ENCODE data around the gene ARHGAP19. TPM values are rescaled to one million over a fixed set of nuclear protein-coding genes. Genes with fewer than 3 reads are reported as not detected.

Gene ARHGAP19
- polyA plus RNA-seq, 3 donors = 33.5 to 35.4 (median 33.9) TPM

DNA sequence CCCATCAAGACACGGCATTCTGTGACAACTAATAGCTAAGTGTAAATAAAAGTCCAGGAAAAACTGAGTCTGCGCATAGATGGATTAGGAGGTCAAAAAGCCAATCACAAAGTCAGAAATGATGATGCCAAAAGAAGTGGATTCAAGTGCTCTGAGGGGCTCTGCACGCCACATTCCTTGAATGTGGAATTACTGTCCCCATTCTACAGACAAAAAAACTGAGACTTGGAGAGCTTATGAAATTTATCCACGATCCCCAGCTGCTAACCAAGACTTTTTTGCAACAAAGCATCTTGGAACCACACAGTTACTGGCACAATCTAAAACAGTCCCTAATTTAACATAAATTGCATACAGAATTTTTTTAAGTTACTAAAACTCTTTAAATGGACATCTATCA, 57.1 kb downstream of the ARHGAP19 start:
- DNase-seq (ENCODE audit: low read depth in 3 of 3, low spot score in 2 of 3) = no peak

GRCh38 chr10:97234400-97234799, 58.0 kb downstream of the ARHGAP19 start:
- DNase-seq (ENCODE audit: low read depth in 3 of 3, low spot score in 2 of 3) = peak in 1 of 3 donors; percentile 24

DNA sequence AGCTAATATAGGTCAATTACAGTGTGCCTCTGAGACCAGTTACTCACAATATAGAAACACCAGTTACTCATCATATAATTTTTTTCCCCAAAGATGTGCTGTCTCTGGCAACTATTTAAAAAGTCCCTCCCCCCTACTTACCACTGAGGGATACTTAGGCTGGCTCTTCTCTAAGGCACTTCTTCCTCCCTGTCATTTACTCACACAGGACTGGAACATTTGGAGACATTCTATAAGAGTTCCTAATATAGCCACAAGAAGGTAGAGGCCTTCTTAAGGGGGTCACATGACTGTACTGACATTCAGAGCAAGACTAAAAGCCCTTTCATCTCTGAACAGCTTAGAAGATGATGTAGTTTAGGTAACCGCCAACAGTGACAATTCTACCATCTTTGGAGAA, 62.3 kb downstream of the ARHGAP19 start:
- no peak for DNase-seq (ENCODE audit: low read depth in 3 of 3, low spot score in 2 of 3)

DNA sequence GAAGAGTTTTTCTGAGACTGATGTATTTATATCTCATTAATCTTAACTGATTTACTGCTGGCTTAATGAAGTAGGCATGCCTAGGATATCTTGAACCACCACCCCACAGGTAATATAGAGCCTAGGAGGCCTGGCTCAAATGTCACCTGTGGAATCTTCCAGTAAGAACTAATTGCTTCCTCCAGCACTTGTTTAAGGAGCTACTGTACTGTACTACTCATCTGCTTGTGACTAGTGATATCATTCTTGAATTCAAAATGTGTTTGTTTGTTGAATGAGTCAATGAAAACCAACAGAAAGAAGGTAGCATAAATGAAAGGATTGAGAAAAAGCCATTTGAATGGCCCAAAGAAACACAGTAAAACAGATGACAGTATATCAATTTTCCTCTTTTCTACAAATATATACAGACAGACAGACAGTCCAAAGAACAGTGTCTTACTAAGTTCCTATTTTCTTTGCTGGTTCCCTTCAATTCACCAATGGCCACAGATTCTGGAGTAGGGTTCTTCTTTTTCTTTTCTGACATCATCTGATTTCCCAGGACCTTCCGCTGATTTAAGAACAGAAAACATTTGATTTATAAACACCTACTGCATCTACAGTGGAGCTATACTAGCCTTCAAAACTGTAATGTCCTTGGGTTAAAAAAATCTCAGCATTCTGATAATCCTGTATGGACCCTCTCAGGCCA, 63.0 kb downstream of the ARHGAP19 start:
- no peak for DNase-seq (ENCODE audit: low read depth in 3 of 3, low spot score in 2 of 3)

DNA sequence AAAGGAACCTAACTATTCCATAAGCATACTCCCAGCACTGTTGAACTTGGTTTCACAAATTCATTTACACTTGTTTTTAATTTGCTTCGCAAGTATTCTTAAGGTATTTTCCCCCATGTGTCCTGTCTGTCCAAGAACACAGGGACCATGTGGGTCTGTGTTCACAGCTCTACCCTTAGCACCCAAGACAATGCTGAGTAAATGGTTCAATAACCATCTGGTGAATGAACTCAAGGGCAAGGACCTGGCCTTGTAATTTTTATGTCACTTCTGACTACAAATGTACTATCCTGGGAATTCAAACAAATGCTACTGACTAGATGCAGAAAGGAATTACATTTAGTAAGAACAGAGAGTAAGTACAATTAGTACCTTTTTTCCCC, 63.7 kb downstream of the ARHGAP19 start:
- DNase-seq (ENCODE audit: low read depth in 3 of 3, low spot score in 2 of 3) = no peak

DNA sequence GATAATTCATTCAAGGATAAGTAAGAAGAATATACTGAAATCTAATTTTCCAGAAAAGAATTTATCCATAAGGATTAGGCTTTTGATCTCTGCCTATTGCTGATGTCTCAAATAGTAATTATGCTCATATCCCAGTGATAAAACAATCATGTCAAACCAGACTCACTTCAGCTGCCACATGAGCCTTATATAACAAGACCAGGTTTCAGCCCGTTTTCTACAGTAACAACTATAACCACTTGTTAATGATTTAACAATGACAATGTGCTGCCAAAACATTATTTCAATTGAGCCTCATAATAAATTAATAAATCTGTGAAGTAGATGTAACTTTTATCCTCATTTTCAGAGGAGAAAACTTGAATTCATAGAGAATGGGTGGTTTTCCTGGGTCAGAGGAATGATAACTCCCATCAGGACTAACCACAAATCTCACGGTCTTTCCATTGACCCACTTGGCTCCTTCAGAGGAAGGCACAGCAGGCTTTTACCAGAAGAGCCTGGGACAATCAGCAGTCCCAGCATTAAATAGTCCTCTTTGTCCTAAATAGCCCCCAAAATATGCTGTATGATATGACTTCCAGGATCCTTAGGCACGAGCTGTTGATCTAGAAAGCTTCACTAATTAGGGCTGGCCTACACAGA, 64.2 kb downstream of the ARHGAP19 start:
- no peak for DNase-seq (ENCODE audit: low read depth in 3 of 3, low spot score in 2 of 3)

DNA sequence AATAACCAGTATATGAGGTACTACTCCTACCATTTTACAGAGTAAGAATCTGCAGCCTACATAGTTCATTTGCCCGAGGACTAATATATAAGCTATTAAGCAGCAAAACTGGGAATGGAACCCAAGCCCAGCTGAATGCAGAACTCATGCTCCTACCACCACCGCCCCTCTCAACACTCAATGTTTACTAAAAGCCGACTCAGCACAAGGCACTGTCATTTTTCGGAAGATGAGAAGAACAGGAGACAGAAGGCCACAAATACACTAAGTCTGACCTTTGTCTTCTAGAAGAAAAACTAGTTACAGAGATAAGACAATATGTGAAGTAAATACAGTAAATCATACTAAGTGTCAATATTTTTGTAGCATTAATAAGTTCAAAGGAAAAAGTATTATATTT, 66.0 kb downstream of the ARHGAP19 start:
- DNase-seq (ENCODE audit: low read depth in 3 of 3, low spot score in 2 of 3) = no peak

- DNase-seq (ENCODE audit: low read depth in 3 of 3, low spot score in 2 of 3) = no peak
These were observed 67.7 kb downstream of the ARHGAP19 start for GRCh38 chr10:97224483-97225435.

DNA sequence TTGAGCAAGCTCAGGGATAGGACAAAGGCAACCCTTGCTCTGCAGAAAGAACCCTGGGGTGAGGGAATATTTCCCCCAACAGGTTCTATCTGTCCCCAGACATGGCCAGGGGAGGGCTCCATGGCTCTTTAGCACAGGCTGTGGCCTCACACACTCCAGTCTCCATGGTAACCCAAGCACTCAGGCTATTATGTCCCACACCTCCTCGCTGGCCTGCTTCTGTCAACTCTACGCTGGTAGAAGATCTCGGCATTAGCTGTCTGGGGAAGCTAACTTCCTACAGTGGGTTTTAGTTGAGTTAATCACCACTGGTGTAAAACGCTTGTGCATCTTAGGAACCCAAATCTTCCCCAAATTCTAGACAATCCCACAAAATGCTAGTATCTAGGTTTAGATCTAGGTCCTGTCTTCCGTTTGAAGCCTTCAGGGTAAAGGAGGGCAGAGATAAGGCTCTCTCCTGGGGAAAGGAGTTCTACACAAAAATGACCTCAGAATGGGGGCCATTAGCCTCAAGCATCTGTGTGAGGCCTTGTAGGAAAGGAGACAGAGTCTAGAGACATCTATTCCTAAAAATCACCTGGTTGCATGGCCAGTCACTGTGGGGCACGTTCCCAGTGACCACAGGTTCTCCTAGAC, 70.0 kb downstream of the ARHGAP19 start:
- no peak for DNase-seq (ENCODE audit: low read depth in 3 of 3, low spot score in 2 of 3)

- DNase-seq (ENCODE audit: low read depth in 3 of 3, low spot score in 2 of 3) = no peak
These were observed 72.1 kb downstream of the ARHGAP19 start for GRCh38 chr10:97220355-97220754.

GRCh38 chr10:97217299-97217698, 75.1 kb downstream of the ARHGAP19 start:
- no peak for DNase-seq (ENCODE audit: low read depth in 3 of 3, low spot score in 2 of 3)

GRCh38 chr10:97215619-97216260, 76.7 kb downstream of the ARHGAP19 start:
- no peak for DNase-seq (ENCODE audit: low read depth in 3 of 3, low spot score in 2 of 3)

DNA sequence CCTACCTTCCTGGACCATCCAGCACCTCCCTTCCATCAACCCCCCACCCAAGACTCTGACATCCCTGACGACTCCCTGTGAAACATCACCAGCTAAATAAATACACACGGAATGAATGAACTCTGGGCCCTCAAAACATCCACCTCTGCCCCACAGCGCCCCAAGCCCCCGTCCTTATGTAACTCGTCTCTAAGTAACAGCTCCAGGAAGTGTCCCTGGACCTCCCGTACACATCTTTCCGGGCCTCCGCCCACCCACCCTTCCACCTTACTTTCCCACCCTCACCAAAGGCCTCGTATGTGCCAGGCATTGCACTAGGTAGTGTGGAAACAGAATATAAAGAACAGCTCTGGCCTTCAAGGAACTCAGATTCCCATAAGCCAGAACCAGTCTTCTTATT, 79.0 kb downstream of the ARHGAP19 start:
- DNase-seq (ENCODE audit: low read depth in 3 of 3, low spot score in 2 of 3) = no peak

- DNase-seq (ENCODE audit: low read depth in 3 of 3, low spot score in 2 of 3) = no peak
These were observed 81.2 kb downstream of the ARHGAP19 start for GRCh38 chr10:97211229-97211628.

GRCh38 chr10:97210543-97210960, 81.9 kb downstream of the ARHGAP19 start:
- peak in 1 of 3 donors; percentile 52 for DNase-seq (ENCODE audit: low read depth in 3 of 3, low spot score in 2 of 3)

DNA sequence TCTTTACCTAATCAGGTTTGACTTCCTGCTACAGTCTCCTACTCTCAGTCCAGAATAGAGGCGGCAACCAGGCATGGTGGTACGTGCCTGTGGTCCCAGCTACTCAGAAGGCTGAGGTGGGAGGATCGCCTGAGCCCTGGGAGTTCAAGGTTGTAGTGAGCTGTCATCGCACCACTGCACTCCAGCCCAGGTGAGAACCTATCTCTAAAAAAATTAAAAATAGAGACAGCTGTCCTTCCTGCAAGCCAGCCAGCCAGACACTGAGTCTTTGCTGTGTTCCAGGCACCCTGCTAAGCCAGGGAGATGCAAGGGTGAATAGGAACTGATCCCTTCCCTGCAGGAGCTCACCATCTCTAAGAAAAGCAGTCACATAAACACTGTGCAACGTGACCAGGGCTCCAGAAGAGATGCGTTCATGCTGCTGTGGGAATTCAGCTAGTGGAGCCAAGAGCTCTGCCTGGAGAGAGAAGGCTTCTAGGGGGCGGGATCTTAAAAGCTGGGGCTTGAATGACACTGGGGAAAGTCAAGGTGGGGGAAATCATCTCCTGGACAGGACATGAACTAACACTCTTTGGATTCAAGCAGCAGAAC, 84.6 kb downstream of the ARHGAP19 start:
- no peak for DNase-seq (ENCODE audit: low read depth in 3 of 3, low spot score in 2 of 3)

DNA sequence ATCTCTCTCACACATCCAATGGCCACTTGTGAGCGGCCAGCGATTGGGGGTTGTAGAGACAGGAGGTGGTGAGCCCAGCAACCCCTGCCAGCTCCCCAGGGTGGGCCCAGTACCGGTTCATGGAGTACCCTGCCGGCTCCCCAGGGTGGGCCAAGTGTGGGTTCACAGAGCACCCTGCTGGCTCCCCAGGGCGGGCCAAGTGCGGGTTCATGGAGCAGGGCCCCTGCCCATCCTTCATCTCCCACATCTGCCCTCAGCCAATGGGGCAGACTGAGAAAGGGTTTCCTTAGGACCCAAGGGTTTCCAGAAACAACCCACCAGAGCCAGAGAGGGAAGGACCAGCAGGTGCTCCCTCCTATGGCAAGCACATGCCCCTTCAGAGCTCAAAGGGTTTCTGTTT, 85.3 kb downstream of the ARHGAP19 start:
- DNase-seq (ENCODE audit: low read depth in 3 of 3, low spot score in 2 of 3) = no peak

GRCh38 chr10:97204826-97205679, 87.4 kb downstream of the ARHGAP19 start:
- no peak for DNase-seq (ENCODE audit: low read depth in 3 of 3, low spot score in 2 of 3)

DNA sequence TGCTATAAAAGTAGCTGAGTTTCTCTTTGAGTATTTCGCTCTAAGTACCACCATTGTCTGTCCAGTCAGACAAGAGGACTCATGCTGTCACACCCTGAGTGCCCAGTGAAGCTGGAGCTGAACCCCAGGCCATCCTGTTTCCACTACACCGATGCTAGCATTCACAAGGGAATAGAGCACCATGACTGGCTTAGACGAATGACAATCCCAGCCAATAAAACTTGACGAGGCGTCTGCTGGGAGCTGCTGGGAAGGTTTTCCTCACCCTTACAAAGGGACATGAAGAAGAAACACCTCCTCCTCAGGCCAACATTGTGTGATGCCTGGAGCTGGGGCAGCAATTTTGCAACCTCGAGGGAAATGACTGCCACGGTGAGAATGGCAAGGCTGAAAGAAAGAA, 89.2 kb downstream of the ARHGAP19 start:
- DNase-seq (ENCODE audit: low read depth in 3 of 3, low spot score in 2 of 3) = no peak
